K562 (cell line): ENCODE data around the gene CCN6. TPM values are rescaled to one million over a fixed set of nuclear protein-coding genes. Genes with fewer than 3 reads are reported as not detected.

ENCODE experiments used
- ATAC-seq: fragments of 200-7000 bp; cut with Tn5 transposase; 3 replicates; pipeline ENCODE4 v1.9.1; 2020; ENCODE audit warnings: moderate library complexity
- BruUV-seq: library from RNA; stranded (reverse); fragments of 400-500 nt; replicated peaks from 2 replicates; lab custom pipeline; 2021; lab: Mats Ljungman, UMichigan
- CTCF ChIA-PET: fragments of 300-600 bp; formaldehyde crosslinking; extraction: SDS; loops from one replicate; lab custom pipeline; 2021; ENCODE audit warnings: low intra/inter-chr PET ratio; lab: Yijun Ruan, JAX
- POLR2A ChIA-PET: fragments of 300-600, 350-650 bp; sonication (Branson Sonifier 250); formaldehyde crosslinking; extraction: SDS; loops from one replicate; lab custom pipeline; 2021; ENCODE audit warnings: antibody characterized with exemption, inconsistent platforms; lab: Yijun Ruan, JAX
- DNase-seq, 4 experiments: peaks; one replicate each; pipeline versions ENCODE4 v3.0.0 to v3.0.0-alpha.2; 2011 to 2018; ENCODE audit warnings: low spot score in 3 of 4, mixed read lengths in 3 of 4; ENCODE audit errors: extremely low read depth in 1 of 4
- FAIRE-seq: peaks from 2 replicates; lab custom pipeline; 2011; peaks lifted over from hg19 to GRCh38; lab: Jason Lieb, UNC
- H2AFZ ChIP-seq: 2 replicates; pipeline ENCODE4 v1.6.0; 2011; ENCODE audit warnings: low read depth, low read length, control low read depth, inconsistent platforms
- H3K27ac ChIP-seq: fragments of 200-600 bp; 3 replicates; pipeline ENCODE4 v1.8.0; 2011; ENCODE audit warnings: low read depth, mild to moderate bottlenecking, control low read depth, inconsistent platforms, low read length, moderate library complexity, mixed read lengths; ENCODE audit errors: extremely low read depth
- H3K27me3 ChIP-seq, 2 experiments: fragments of 300-600 bp in 1 of 2; 2 replicates in 1 of 2; 3 replicates in 1 of 2; pipeline versions ENCODE4 v1.6.0 to v1.8.0; 2011; ENCODE audit warnings: inconsistent platforms in 2 of 2, low read length in 2 of 2, mild to moderate bottlenecking in 1 of 2, mixed read lengths in 1 of 2, moderate library complexity in 1 of 2; ENCODE audit not compliant: control insufficient read depth in 2 of 2, insufficient read depth in 2 of 2
- H3K36me3 ChIP-seq: fragments of 300-600 bp; 3 replicates; pipeline ENCODE4 v1.8.0; 2011; ENCODE audit warnings: mild to moderate bottlenecking, low read length, inconsistent platforms; ENCODE audit not compliant: control insufficient read depth, insufficient read depth
- H3K4me1 ChIP-seq, 2 experiments: fragments of 200-600 bp in 1 of 2; replicated peaks in 1 of 2; 2 replicates in 1 of 2; 3 replicates in 1 of 2; pipeline versions ENCODE4 v1.5.1 to v1.8.0; 2011; ENCODE audit warnings: inconsistent platforms in 2 of 2, low read length in 2 of 2, mild to moderate bottlenecking in 1 of 2, mixed read lengths in 1 of 2, moderate library complexity in 1 of 2; ENCODE audit not compliant: control insufficient read depth in 2 of 2, insufficient read depth in 2 of 2
- H3K4me2 ChIP-seq: 2 replicates; pipeline ENCODE4 v1.6.1; 2011; ENCODE audit warnings: low read length, control low read depth, inconsistent platforms, mixed read lengths; ENCODE audit not compliant: insufficient read depth
- H3K4me3 ChIP-seq: fragments of 200-600 bp; sonication (generic), shearing (Covaris generic); 2 replicates; pipeline ENCODE4 v1.5.1; 2016; ENCODE audit warnings: control low read depth, inconsistent platforms
- H3K79me2 ChIP-seq: fragments of 200-600 bp; 3 replicates; pipeline ENCODE4 v1.8.0; 2011; ENCODE audit warnings: low read length, inconsistent platforms; ENCODE audit not compliant: control insufficient read depth, insufficient read depth
- H3K9ac ChIP-seq, 2 experiments: 2 replicates each; pipeline versions ENCODE4 v1.6.0 to v1.6.1; 2011; ENCODE audit warnings: low read depth in 2 of 2, low read length in 2 of 2, control low read depth in 1 of 2, inconsistent platforms in 1 of 2, mild to moderate bottlenecking in 1 of 2, mixed read lengths in 1 of 2; ENCODE audit not compliant: insufficient read depth in 1 of 2
- H3K9me1 ChIP-seq: one replicate; pipeline ENCODE4 v1.6.0; 2011; ENCODE audit warnings: inconsistent platforms, mild to moderate bottlenecking, low read length, moderate library complexity; ENCODE audit not compliant: control insufficient read depth, insufficient read depth
- H3K9me3 ChIP-seq: replicated peaks from 2 replicates; pipeline ENCODE4 v1.5.1; 2011; ENCODE audit warnings: low read depth, low read length, inconsistent platforms; ENCODE audit not compliant: control insufficient read depth, insufficient read depth
- H4K20me1 ChIP-seq: replicated peaks from 2 replicates; pipeline ENCODE4 v1.6.1; 2011; ENCODE audit warnings: low read length, inconsistent platforms, mixed read lengths; ENCODE audit not compliant: control insufficient read depth, insufficient read depth
- ZBTB2 ChIP-seq: fragments of 450-650 bp; IDR thresholded peaks from 2 replicates; pipeline ENCODE4 v1.6.1; 2016; ENCODE audit warnings: antibody characterized with exemption
- ZNF316 ChIP-seq: fragments of 450-650 bp; IDR thresholded peaks from 2 replicates; pipeline ENCODE4 v1.6.1; 2016
- ZNF77 ChIP-seq: fragments of 250-450 bp; sonication (Bioruptor Pico); IDR thresholded peaks from 2 replicates; pipeline ENCODE4 v1.5.0; 2020
- WGBS: fragments of 100-300 bp; shearing (Covaris generic); methylation state at CpG from one replicate; pipeline ENCODE4 v1.1.6; 2016; ENCODE audit warnings: low coverage, mixed read lengths; ENCODE audit not compliant: insufficient coverage; ENCODE audit errors: missing lambda C conversion rate; 5-methylcytosine and 5-hydroxymethylcytosine counted together
- in situ Hi-C: fragments of 300-500 bp; cut with MboI; formaldehyde crosslinking; loops from 4 replicates; pipeline ENCODE4 v1.15.0; 2018; ENCODE audit warnings: inconsistent platforms, mixed read lengths
- intact Hi-C: fragments of 100-400 bp; cut with micrococcal nuclease; formaldehyde crosslinking; loops from 2 replicates; pipeline ENCODE4 v1.14.2; 2022
- polyA plus RNA-seq, 8 experiments: library from polyadenylated mRNA; depleted of rRNA in 4 of 8; stranded (reverse) in 5 of 8; unstranded in 3 of 8; fragments of >200 nt; fragmentation: Nextera tagmentation in 2 of 8; fragmentation: Illumina TruSeq in 1 of 8; extraction: Ambion mirVana in 2 of 8; extraction: Trizol in 1 of 8; gene quantifications; 2 replicates each; pipeline versions ENCODE4 v1.2.1 to v1.2.3, GENCODE V29; 2011 to 2014; ENCODE audit warnings: inconsistent platforms in 1 of 8, missing spikeins in 1 of 8
- total RNA-seq, 7 experiments: library from RNA; depleted of rRNA in 6 of 7; stranded (reverse); fragments of >200 nt in 6 of 7; fragmentation: Illumina TruSeq in 2 of 7; extraction: Trizol in 2 of 7; gene quantifications; 2 replicates each; pipeline versions ENCODE4 v1.2.1 to v1.2.3, GENCODE V29; 2011 to 2021; ENCODE audit warnings: low replicate concordance in 1 of 7
- TF ChIP-seq, protein P1 (sequence below): fragments of 450-650 bp; IDR thresholded peaks from 2 replicates; pipeline ENCODE4 v1.6.1; 2016; ENCODE audit warnings: low read depth, mild to moderate bottlenecking, moderate library complexity

The CCN6 gene
- total and polyA plus RNA-seq, 9 of the 15 experiments (the other 6 are each of a cell fraction or from before 2014, with no cell fraction given), result 0.04 to 0.62 (median 0.21) TPM; not detected in 2

- in situ Hi-C loops, result no loop called here
- CTCF ChIA-PET, result no interaction called here
- H3K79me2 ChIP-seq, result no peaks in the 10 kb centered on the region
Observed at GRCh38 chr6:112050429-112050828, 3.5 kb upstream of the CCN6 start.

More at GRCh38 chr6:112050429-112050828, 3.5 kb upstream of the CCN6 start:
- H3K36me3 ChIP-seq, result no peaks in the 10 kb centered on the region
- H3K9me1 ChIP-seq, result no peaks in the 10 kb centered on the region
- 17% methylated on average over 5 of the region's 5 CpGs for WGBS
- H3K9ac ChIP-seq, result no peak overlapping the region
- POLR2A ChIA-PET, result interaction anchor here (0.6 to 1.4 kb wide), 6 partner anchors 10 to 357 kb away, joined by 3 to 10 read pairs (median 4); no protein-coding TSS in a partner anchor
- peaks cover 0 to 5% of the 10 kb centered on the region in 2 experiments; a peak in 1 of 5 replicates for H3K4me1 ChIP-seq
- TF ChIP-seq, protein P1, sequence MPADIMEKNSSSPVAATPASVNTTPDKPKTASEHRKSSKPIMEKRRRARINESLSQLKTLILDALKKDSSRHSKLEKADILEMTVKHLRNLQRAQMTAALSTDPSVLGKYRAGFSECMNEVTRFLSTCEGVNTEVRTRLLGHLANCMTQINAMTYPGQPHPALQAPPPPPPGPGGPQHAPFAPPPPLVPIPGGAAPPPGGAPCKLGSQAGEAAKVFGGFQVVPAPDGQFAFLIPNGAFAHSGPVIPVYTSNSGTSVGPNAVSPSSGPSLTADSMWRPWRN, result no peak
- TF ChIP-seq ZNF316, result peak; percentile 43; the same call in 1 of the 2 replicates
- TF ChIP-seq ZBTB2, result no peak
- no peak for TF ChIP-seq ZNF77 (CRISPR knock-in tag)
- ATAC-seq, result no peak
- H2AFZ ChIP-seq, result no peak overlapping the region
- no peaks in the 10 kb centered on the region for H4K20me1 ChIP-seq
- H3K27me3 ChIP-seq, result peaks cover 20 to 35% of the 10 kb centered on the region in 2 experiments
- intact Hi-C loops, result no loop called here
- no peak for DNase-seq
- no peak for FAIRE-seq
- H3K4me2 ChIP-seq, result no peak overlapping the region
- BruUV-seq, result no TSS peak
- H3K4me3 ChIP-seq, result no peak overlapping the region
- H3K27ac ChIP-seq, result no peak overlapping the region
- H3K9me3 ChIP-seq, result no peaks in the 10 kb centered on the region
